ENCODE data around the gene PPP6R2. TPM values are rescaled to one million over a fixed set of nuclear protein-coding genes. Genes with fewer than 3 reads are reported as not detected.

The PPP6R2 gene
- total and polyA plus RNA-seq, 2 of the 8 experiments (the other 6 are each of a cell fraction or from before 2014, with no cell fraction given): 25.0 to 32.2 TPM

- TF ChIP-seq ATF2 (IDR thresholded peaks at IDR 0.05; ENCODE audit: low read length) (no peak), RFX5 (IDR thresholded peaks at IDR 0.05; ENCODE audit: borderline replicate concordance, low read depth, low read length) (no peak), SP4 (IDR thresholded peaks at IDR 0.05; ENCODE audit: low read length) (no peak), SIX5 (IDR thresholded peaks at IDR 0.05; ENCODE audit: low read depth, low read length) (no peak), SP1 (IDR thresholded peaks at IDR 0.05; ENCODE audit: low read depth, low read length) (no peak), SRF (IDR thresholded peaks at IDR 0.05; ENCODE audit: low read depth, low read length) (no peak)
Measured at GRCh38 chr22:50463188-50463900, 120.2 kb downstream of the PPP6R2 start (continued).
